GM12891 (cell line): ENCODE measurements around the gene TNK2.

ENCODE experiments used
- POLR2A ChIP-seq: IDR thresholded peaks from 2 replicates; pipeline ENCODE4 v1.6.1; 2011; ENCODE audit warnings: low read depth, low read length, control low read depth
- POLR2AphosphoS5 ChIP-seq: IDR thresholded peaks from 2 replicates; pipeline ENCODE4 v1.6.1; 2011; ENCODE audit warnings: low read depth, low read length, control low read depth
- SPI1 ChIP-seq: IDR thresholded peaks from 2 replicates; pipeline ENCODE4 v1.6.1; 2011; ENCODE audit warnings: low read depth, low read length, control low read depth
- TAF1 ChIP-seq: IDR thresholded peaks from 2 replicates; pipeline ENCODE4 v1.6.1; 2011; ENCODE audit warnings: low read depth, low read length, control low read depth

- no peak for TF ChIP-seq POLR2A
- no peak for TF ChIP-seq POLR2AphosphoS5
- TF ChIP-seq TAF1: no peak
- no peak for TF ChIP-seq SPI1
Measured at GRCh38 chr3:195875482-195876236, 32.7 kb downstream of the TNK2 start.
